ENCODE measurements around the gene TRANK1. TPM values are rescaled to one million over a fixed set of nuclear protein-coding genes. Genes with fewer than 3 reads are reported as not detected.

The TRANK1 gene
- total RNA-seq, 1 experiment from 2014 or later: 1.1 TPM

DNA sequence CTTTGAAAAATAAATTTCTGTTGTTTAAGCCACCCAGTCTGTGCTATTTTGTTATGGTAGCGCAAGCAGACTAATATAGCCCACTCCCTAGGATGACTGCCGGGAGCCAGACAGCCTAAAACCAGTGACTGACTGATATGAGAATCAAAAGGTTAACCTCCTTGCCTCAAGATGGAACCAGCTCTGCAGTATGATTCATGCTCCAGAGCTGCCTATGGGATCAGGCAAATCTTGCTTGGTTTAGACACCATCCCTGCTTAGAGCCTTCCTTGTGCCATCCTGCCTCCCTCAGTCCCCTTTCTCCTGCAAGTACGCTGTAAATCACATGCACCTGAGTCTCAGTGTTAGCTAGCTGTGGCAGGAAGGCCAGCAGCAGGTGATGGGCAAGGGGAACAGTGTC, 39.3 kb downstream of the TRANK1 start:
- H3K9ac ChIP-seq (ENCODE audit: low read length): no peak overlapping the region
- no peaks in the 10 kb centered on the region for H4K20me1 ChIP-seq (ENCODE audit: insufficient read depth)
- no peaks in the 10 kb centered on the region for H3K9me3 ChIP-seq (ENCODE audit: control insufficient read depth in 1 of 2, insufficient read depth in 1 of 2, low read depth in 1 of 2, low read length in 2 of 2)
- DNase-seq (ENCODE audit: low read depth, low spot score) (no peak), ATAC-seq (no peak)
- intact Hi-C loops (cut with micrococcal nuclease): no loop called here
- ChIA-PET POLR2A (no interaction called here), RAD21 (ENCODE audit: low non-redundant PET in 1 of 2, low total read pairs in 2 of 2, uncharacterized antibody in 2 of 2, unreplicated experiment in 2 of 2) (no interaction called here), CTCF (interaction anchor here (2.6 kb wide), 1 partner anchor 53 kb away, joined by 19 read pairs; no protein-coding TSS in a partner anchor)
- no peaks in the 10 kb centered on the region for H3K36me3 ChIP-seq (ENCODE audit: control insufficient read depth in 1 of 2, insufficient read depth in 2 of 2, low read length in 2 of 2)
- no peak overlapping the region for H3K4me2 ChIP-seq (ENCODE audit: low read length)
- no peaks in the 10 kb centered on the region for H3K79me2 ChIP-seq (ENCODE audit: insufficient read depth, low read length)
- TF ChIP-seq RAD21 (IDR thresholded peaks at IDR 0.05; ENCODE audit: low read depth): no peak
- TF ChIP-seq REST (IDR thresholded peaks at IDR 0.05; ENCODE audit: low read depth): no peak
- TF ChIP-seq EGR1 (IDR thresholded peaks at IDR 0.05; ENCODE audit: low read depth): no peak
- TF ChIP-seq EZH2 (IDR thresholded peaks at IDR 0.05): no peak
- no peak for TF ChIP-seq FOSL1 (IDR thresholded peaks at IDR 0.05; ENCODE audit: low read depth)
- TF ChIP-seq YY1 (IDR thresholded peaks at IDR 0.05; ENCODE audit: extremely low read depth, insufficient replicate concordance, low read depth, low read length): no peak
- no peak for TF ChIP-seq SRF (IDR thresholded peaks at IDR 0.05; ENCODE audit: low read depth)
- no peak for TF ChIP-seq CBX3 (IDR thresholded peaks at IDR 0.05; ENCODE audit: low read depth)
- no peak for TF ChIP-seq CEBPB (IDR thresholded peaks at IDR 0.05; ENCODE audit: low read depth)
- H3K27me3 ChIP-seq (ENCODE audit: insufficient read depth, low read length): no peaks in the 10 kb centered on the region
- H3K9me2 ChIP-seq (ENCODE audit: insufficient read depth): no peaks in the 10 kb centered on the region
- no peak overlapping the region for H2AFZ ChIP-seq (ENCODE audit: low read depth, low read length, poor library complexity, severe bottlenecking)
- peaks cover 0 to 4% of the 10 kb centered on the region in 2 experiments; a peak in 1 of 4 replicates for H3K4me1 ChIP-seq (ENCODE audit: control insufficient read depth in 1 of 2, insufficient read depth in 2 of 2, low read length in 2 of 2)
- BruUV-seq (replicated peaks): no TSS peak
- H3K27ac ChIP-seq (ENCODE audit: low read depth, low read length): no peak overlapping the region
- H3K4me3 ChIP-seq (replicated peaks in 1 of 2; ENCODE audit: low read depth in 1 of 2, low read length in 2 of 2): no peak overlapping the region
